ENCODE measurements around the gene ERMP1. TPM values are rescaled to one million over a fixed set of nuclear protein-coding genes. Genes with fewer than 3 reads are reported as not detected.

ERMP1 gene
- total RNA-seq, 1 donor from 2014 or later: 11.0 TPM

Other genes with a start within 250 kb of the ERMP1 start
- 26.6 TPM for gene RIC1, start 204.0 kb downstream of the ERMP1 start, total RNA-seq
- not detected for gene MLANA, start 57.8 kb upstream of the ERMP1 start, total RNA-seq
- 24.5 TPM for gene RANBP6, start 182.5 kb upstream of the ERMP1 start, total RNA-seq